SK-N-SH treated with all-trans-retinoic acid at 6 μM for 48 hours (cell line): ENCODE data around the gene RHCG.

Source experiments
- ESRRG ChIP-seq: fragments of 250-450 bp; sonication (Bioruptor Pico); IDR thresholded peaks from 2 replicates; pipeline ENCODE4 v1.6.1; 2021; ENCODE audit warnings: mild to moderate bottlenecking
- PATZ1 ChIP-seq: fragments of 250-450 bp; sonication (Bioruptor Pico); IDR thresholded peaks from 2 replicates; pipeline ENCODE4 v1.8.0; 2020; ENCODE audit warnings: mild to moderate bottlenecking, moderate library complexity, borderline replicate concordance
- POU6F1 ChIP-seq: fragments of 250-450 bp; sonication (Bioruptor Pico); IDR thresholded peaks from 2 replicates; pipeline ENCODE4 v1.8.0; 2021; ENCODE audit warnings: low read depth, mild to moderate bottlenecking, moderate library complexity, borderline replicate concordance
- RARB ChIP-seq: fragments of 250-450 bp; sonication (Bioruptor Pico); IDR thresholded peaks from 2 replicates; pipeline ENCODE4 v1.8.0; 2021; ENCODE audit warnings: mild to moderate bottlenecking, moderate library complexity
- SNAI2 ChIP-seq: fragments of 250-450 bp; sonication (Bioruptor Pico); IDR thresholded peaks from 2 replicates; pipeline ENCODE4 v1.5.0; 2020; ENCODE audit warnings: mild to moderate bottlenecking, moderate library complexity
- TCF4 ChIP-seq: fragments of 250-450 bp; sonication (Bioruptor Pico); IDR thresholded peaks from 2 replicates; pipeline ENCODE4 v1.8.0; 2021; ENCODE audit warnings: mild to moderate bottlenecking, moderate library complexity, borderline replicate concordance
- TOX ChIP-seq: fragments of 250-450 bp; sonication (Bioruptor Pico); IDR thresholded peaks from 2 replicates; pipeline ENCODE4 v1.8.0; 2021; ENCODE audit warnings: mild to moderate bottlenecking, moderate library complexity, borderline replicate concordance
- ZFP3 ChIP-seq: fragments of 250-450 bp; sonication (Bioruptor Pico); IDR thresholded peaks from 2 replicates; pipeline ENCODE4 v1.5.0; 2020; ENCODE audit warnings: mild to moderate bottlenecking, moderate library complexity
- ZFP30 ChIP-seq: fragments of 450-650 bp; formaldehyde crosslinking; IDR thresholded peaks from 2 replicates; pipeline ENCODE4 v1.5.0; 2022; ENCODE audit warnings: mild to moderate bottlenecking, moderate library complexity
- ZNF70 ChIP-seq: fragments of 450-650 bp; formaldehyde crosslinking; IDR thresholded peaks from 2 replicates; pipeline ENCODE4 v1.5.0; 2020; ENCODE audit warnings: mild to moderate bottlenecking, moderate library complexity

- TF ChIP-seq ZFP3 (CRISPR knock-in tag) (no peak), ZNF70 (CRISPR knock-in tag) (no peak), PATZ1 (CRISPR knock-in tag) (no peak), RARB (CRISPR knock-in tag) (no peak), TCF4 (CRISPR knock-in tag) (no peak), SNAI2 (CRISPR knock-in tag) (no peak), ZFP30 (CRISPR knock-in tag) (no peak), ESRRG (no peak), TOX (CRISPR knock-in tag) (no peak), POU6F1 (CRISPR knock-in tag) (no peak)
Observed at GRCh38 chr15:89533861-89534544, 37.6 kb upstream of the RHCG start.
